ENCODE data around the gene CD3E. TPM values are rescaled to one million over a fixed set of nuclear protein-coding genes. Genes with fewer than 3 reads are reported as not detected.

The CD3E gene
- total and polyA plus RNA-seq, 2 of the 8 experiments (the other 6 are each of a cell fraction or from before 2014, with no cell fraction given) = not detected

- H3K79me1 ChIP-seq (ENCODE audit: low read depth, low read length) = no peaks in the 10 kb centered on the region
- H3K23ac ChIP-seq (ENCODE audit: insufficient read length) = no peak overlapping the region
- H3K4me2 ChIP-seq (ENCODE audit: insufficient read depth in 1 of 2, low read depth in 2 of 2, low read length in 2 of 2) = no peak overlapping the region
- H2AK5ac ChIP-seq (ENCODE audit: low read depth, low read length) = no peak overlapping the region
- no peaks in the 10 kb centered on the region for H4K20me1 ChIP-seq (replicated peaks in 1 of 2; ENCODE audit: control insufficient read depth in 1 of 2, insufficient read depth in 2 of 2, low read length in 2 of 2)
- no peak overlapping the region for H2AFZ ChIP-seq (ENCODE audit: low read length)
- no peak overlapping the region for H4K5ac ChIP-seq (ENCODE audit: insufficient read length, low read depth, low read length)
- no peak overlapping the region for H2BK120ac ChIP-seq (replicated peaks; ENCODE audit: low read depth, low read length)
- no peak overlapping the region for H4K8ac ChIP-seq (ENCODE audit: extremely low read depth, insufficient read depth, low read length)
- peaks cover 9% of the 10 kb centered on the region; the same call in 1 of the 2 replicates for H3K23me2 ChIP-seq (ENCODE audit: low read depth, low read length)
- no peak overlapping the region for H2BK5ac ChIP-seq (ENCODE audit: low read depth, low read length)
- H4K91ac ChIP-seq (replicated peaks; ENCODE audit: insufficient read length, low read length) = no peak overlapping the region
- no peak overlapping the region for H2BK20ac ChIP-seq (ENCODE audit: low read length)
- no peak overlapping the region for H2BK15ac ChIP-seq (ENCODE audit: low read length)
- peaks cover 7 to 11% (median 7%) of the 10 kb centered on the region in 4 experiments for H3K4me1 ChIP-seq (replicated peaks in 1 of 4; ENCODE audit: control insufficient read depth in 3 of 4, insufficient read depth in 4 of 4, low read length in 3 of 4)
- no peaks in the 10 kb centered on the region for H3K36me3 ChIP-seq (ENCODE audit: control insufficient read depth in 2 of 4, insufficient read depth in 4 of 4, low read length in 3 of 4)
- H3K9me3 ChIP-seq (ENCODE audit: insufficient read depth in 2 of 2, low read depth in 1 of 2, low read length in 1 of 2) = no peaks in the 10 kb centered on the region
- no peak for FAIRE-seq
- no peak overlapping the region for H3K9ac ChIP-seq (replicated peaks in 1 of 4; ENCODE audit: extremely low read depth in 1 of 4, low read depth in 3 of 4, low read length in 3 of 4)
- no peak overlapping the region for H3K27ac ChIP-seq (ENCODE audit: low read depth, low read length)
- ChIA-PET POLR2A (ENCODE audit: partially characterized antibody) (no interaction called here), CTCF (ENCODE audit: partially characterized antibody) (interaction anchor here (0.6 to 1.2 kb wide), 3 partner anchors 23 to 143 kb away, joined by 3 to 4 read pairs (median 3); partner anchors contain the start of gene SCN2B)
- H3K14ac ChIP-seq (ENCODE audit: insufficient read length) = no peak overlapping the region
- no peak overlapping the region for H2BK12ac ChIP-seq (ENCODE audit: low read depth, low read length)
- DNase-seq (ENCODE audit: low read depth in 1 of 2, low spot score in 2 of 2) = no peak
- no peak overlapping the region for H3K18ac ChIP-seq (ENCODE audit: extremely low read depth, low read length)
- WGBS, 2 experiments (ENCODE audit: extremely low coverage in 1 of 2, insufficient coverage in 1 of 2, insufficient read length in 1 of 2, insufficient replicate concordance in 2 of 2, low coverage in 1 of 2, low lambda C conversion rate in 2 of 2, missing lambda C conversion rate in 1 of 2) = 83% methylated on average over 1 of the region's 1 CpG; no CpG with 5 or more reads in 1 of the 2 experiments
- no peak overlapping the region for H3K4ac ChIP-seq (replicated peaks; ENCODE audit: insufficient read length, low read depth, low read length)
- H3K27me3 ChIP-seq (replicated peaks in 1 of 4; ENCODE audit: control insufficient read depth in 3 of 4, extremely low read depth in 1 of 4, insufficient read depth in 3 of 4, low read length in 3 of 4) = peaks cover 0 to 4% (median 0%) of the 10 kb centered on the region in 4 experiments; a peak in 2 of 7 replicates
- no peaks in the 10 kb centered on the region for H3K79me2 ChIP-seq (ENCODE audit: control insufficient read depth in 1 of 2, insufficient read depth in 2 of 2, low read length in 2 of 2)
- no peak overlapping the region for H3K56ac ChIP-seq (replicated peaks; ENCODE audit: insufficient read length, low read depth, low read length)
- no peak overlapping the region for H3K4me3 ChIP-seq (ENCODE audit: extremely low read depth in 1 of 4, insufficient read depth in 2 of 4, low read depth in 3 of 4, low read length in 4 of 4)
- no peak for TF ChIP-seq RXRA (IDR thresholded peaks at IDR 0.05; ENCODE audit: insufficient read depth, low read depth, low read length)
- TF ChIP-seq SP2 (IDR thresholded peaks at IDR 0.05; ENCODE audit: low read length) = no peak
- TF ChIP-seq, protein P1, sequence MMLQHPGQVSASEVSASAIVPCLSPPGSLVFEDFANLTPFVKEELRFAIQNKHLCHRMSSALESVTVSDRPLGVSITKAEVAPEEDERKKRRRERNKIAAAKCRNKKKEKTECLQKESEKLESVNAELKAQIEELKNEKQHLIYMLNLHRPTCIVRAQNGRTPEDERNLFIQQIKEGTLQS (IDR thresholded peaks at IDR 0.05; ENCODE audit: insufficient read depth, low read depth, low read length) = no peak
- no peak for TF ChIP-seq BACH1 (IDR thresholded peaks at IDR 0.05; ENCODE audit: low read length)
- no peak for TF ChIP-seq JUN (IDR thresholded peaks at IDR 0.05; ENCODE audit: low read depth, low read length)
- TF ChIP-seq, protein P2, sequence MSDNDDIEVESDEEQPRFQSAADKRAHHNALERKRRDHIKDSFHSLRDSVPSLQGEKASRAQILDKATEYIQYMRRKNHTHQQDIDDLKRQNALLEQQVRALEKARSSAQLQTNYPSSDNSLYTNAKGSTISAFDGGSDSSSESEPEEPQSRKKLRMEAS (IDR thresholded peaks at IDR 0.05) = no peak
- no peak for TF ChIP-seq TAF1 (IDR thresholded peaks at IDR 0.05; ENCODE audit: low read depth, low read length)
- TF ChIP-seq POU5F1 (IDR thresholded peaks at IDR 0.05; ENCODE audit: low read depth, low read length) = no peak
- no peak for TF ChIP-seq TEAD4 (IDR thresholded peaks at IDR 0.05; ENCODE audit: low read depth, low read length)
- no peak for TF ChIP-seq TBP (IDR thresholded peaks at IDR 0.05; ENCODE audit: low read depth, low read length)
- no peak for TF ChIP-seq YY1 (IDR thresholded peaks at IDR 0.05; ENCODE audit: low read depth, low read length)
- TF ChIP-seq BRCA1 (IDR thresholded peaks at IDR 0.05; ENCODE audit: low read depth, low read length) = no peak
- no peak for TF ChIP-seq SIN3A (conservative IDR thresholded peaks at IDR 0.05 in 1 of 2, IDR thresholded peaks at IDR 0.05 in 1 of 2; ENCODE audit: low read depth in 1 of 2, low read length in 2 of 2)
Measured at GRCh38 chr11:118319337-118319707, 14.8 kb downstream of the CD3E start.

Data from H1 (cell line).